Fibroblast of the aortic adventitia (primary cell): ENCODE data around the gene IRX6. TPM values are rescaled to one million over a fixed set of nuclear protein-coding genes. Genes with fewer than 3 reads are reported as not detected.

ENCODE experiments used
- DNase-seq: peaks from one replicate; pipeline ENCODE4 v3.0.0-alpha.2; 2010; ENCODE audit warnings: low read depth
- H3K4me3 ChIP-seq: 2 replicates; pipeline ENCODE4 v1.5.1; 2011; ENCODE audit warnings: low read depth, mild to moderate bottlenecking, control low read depth, low read length, moderate library complexity
- CTCF ChIP-seq: IDR thresholded peaks from 2 replicates; pipeline ENCODE4 v1.5.1; 2011; ENCODE audit warnings: mild to moderate bottlenecking, low read length, control low read depth, inconsistent platforms; ENCODE audit not compliant: insufficient read depth
- total RNA-seq: library from RNA; depleted of rRNA; stranded (reverse); fragments of >200 nt; gene quantifications from 2 replicates; pipeline ENCODE4 v1.2.3, GENCODE V29; 2012; ENCODE audit warnings: low replicate concordance

The IRX6 gene
- total RNA-seq, 1 donor, result not detected

- H3K4me3 ChIP-seq, result no peak overlapping the region
- TF ChIP-seq CTCF, result no peak
- no peak for DNase-seq
Measured at GRCh38 chr16:55351936-55352335, 27.9 kb downstream of the IRX6 start.

- no peak overlapping the region for H3K4me3 ChIP-seq
- no peak for TF ChIP-seq CTCF
- no peak for DNase-seq
Measured at GRCh38 chr16:55357241-55357640, 33.2 kb downstream of the IRX6 start.

- no peak for DNase-seq
- H3K4me3 ChIP-seq, result no peak overlapping the region
- TF ChIP-seq CTCF, result no peak
Measured at GRCh38 chr16:55359946-55360345, 35.9 kb downstream of the IRX6 start.

GRCh38 chr16:55364811-55365210 is 40.8 kb downstream of the IRX6 start:
- H3K4me3 ChIP-seq, result no peak overlapping the region
- no peak for DNase-seq
- no peak for TF ChIP-seq CTCF

GRCh38 chr16:55367301-55367811 is 43.4 kb downstream of the IRX6 start:
- peak; percentile 51 for DNase-seq
- no peak for TF ChIP-seq CTCF
- H3K4me3 ChIP-seq, result no peak overlapping the region

- no peak overlapping the region for H3K4me3 ChIP-seq
- TF ChIP-seq CTCF, result no peak
- DNase-seq, result peak; percentile 75
Measured at GRCh38 chr16:55367866-55368603, 44.0 kb downstream of the IRX6 start.

GRCh38 chr16:55369151-55369550 is 45.1 kb downstream of the IRX6 start:
- no peak for DNase-seq
- H3K4me3 ChIP-seq, result no peak overlapping the region
- TF ChIP-seq CTCF, result no peak
